GM18507 (cell line): Measurements from ENCODE around the gene GDF15.
"Not testable (repeated sequence)": the region's sequence is repeated elsewhere in the genome, so short reads cannot be mapped to it uniquely, and the experiment has no call there.

Experiments used
- DNase-seq: peaks from one replicate; pipeline ENCODE4 v3.0.0; 2011; ENCODE audit warnings: low read depth; ENCODE audit not compliant: insufficient read length; ENCODE audit errors: extremely low spot score
- FAIRE-seq: peaks from 2 replicates; lab custom pipeline; 2011; peaks lifted over from hg19 to GRCh38; lab: Jason Lieb, UNC

GDF15 gene

DNA sequence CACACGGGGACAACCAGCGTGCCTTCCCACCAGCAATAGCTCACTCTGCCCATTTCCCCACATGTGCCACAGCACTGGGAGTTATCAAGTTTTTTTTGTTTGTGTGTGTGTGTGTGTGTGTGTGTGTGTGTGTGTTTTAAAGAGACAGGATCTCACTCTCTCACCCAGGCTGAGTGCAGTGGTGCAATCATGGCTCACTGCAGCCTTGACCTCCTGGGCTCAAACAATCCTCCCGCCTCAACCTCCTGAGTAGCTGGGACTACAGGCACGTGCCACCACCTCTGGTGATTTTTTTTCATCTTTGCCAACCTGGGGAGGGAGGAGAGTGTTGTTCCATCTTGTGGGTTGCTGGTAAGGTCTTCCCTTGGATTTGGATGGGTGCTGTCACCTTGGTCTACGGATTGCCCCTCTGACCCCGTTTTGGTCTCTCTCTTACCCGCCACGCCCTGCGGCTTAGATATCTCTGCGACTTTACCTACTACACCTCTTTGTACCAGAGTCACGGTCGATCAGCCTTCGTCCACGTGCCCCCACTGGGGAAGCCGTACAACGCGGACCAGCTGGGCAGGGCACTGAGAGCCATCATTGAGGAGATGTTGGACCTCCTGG lies 22.9 kb upstream of the GDF15 start:
- no peak for FAIRE-seq
- DNase-seq = no peak

DNA sequence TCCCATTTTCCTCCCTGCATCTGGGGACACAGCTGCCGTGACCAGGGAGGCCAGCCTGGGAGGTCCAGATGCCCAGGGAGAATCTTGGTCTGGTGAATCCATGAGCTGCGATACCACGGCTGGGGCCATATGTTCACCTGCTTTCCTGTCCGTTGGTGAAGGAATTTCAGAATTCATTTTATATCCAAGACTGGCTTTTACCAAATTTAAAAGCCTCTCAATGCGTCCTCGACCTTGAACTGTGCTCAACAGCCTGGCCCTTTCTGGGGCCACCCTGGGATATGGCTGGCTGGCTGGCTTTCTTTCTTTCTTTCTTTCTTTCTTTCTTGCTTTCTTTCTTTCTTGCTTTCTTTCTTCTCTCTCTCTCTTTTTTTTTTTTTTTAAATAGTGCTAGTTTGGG lies 22.2 kb upstream of the GDF15 start:
- FAIRE-seq (no peak), DNase-seq (no peak)

DNA sequence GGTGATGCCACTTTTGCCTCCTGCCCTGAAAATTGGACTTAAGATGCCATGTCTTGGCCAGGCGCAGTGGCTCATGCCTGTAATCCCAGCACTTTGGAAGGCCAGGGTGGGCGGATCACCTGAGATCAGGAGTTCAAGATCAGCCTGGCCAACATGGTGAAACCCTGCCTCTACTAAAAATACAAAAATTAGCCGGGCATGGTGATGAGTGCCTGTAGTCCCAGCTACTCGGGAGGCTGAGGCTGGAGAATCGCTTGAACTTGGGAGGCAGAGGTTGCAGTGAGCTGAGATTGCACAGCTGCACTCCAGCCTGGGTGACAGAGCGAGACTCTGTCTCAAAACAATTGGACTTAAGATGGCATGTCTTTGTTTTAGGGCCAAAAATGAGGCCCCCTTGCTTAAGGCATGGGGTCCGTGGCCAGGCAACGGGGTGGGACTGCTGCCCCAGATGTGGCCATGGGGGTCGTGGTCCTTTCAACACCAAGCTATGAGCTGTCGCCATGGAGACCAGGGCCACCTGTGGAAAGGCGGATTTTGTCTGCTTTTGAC lies 21.6 kb upstream of the GDF15 start:
- FAIRE-seq, DNase-seq: not testable (repeated sequence)

DNA sequence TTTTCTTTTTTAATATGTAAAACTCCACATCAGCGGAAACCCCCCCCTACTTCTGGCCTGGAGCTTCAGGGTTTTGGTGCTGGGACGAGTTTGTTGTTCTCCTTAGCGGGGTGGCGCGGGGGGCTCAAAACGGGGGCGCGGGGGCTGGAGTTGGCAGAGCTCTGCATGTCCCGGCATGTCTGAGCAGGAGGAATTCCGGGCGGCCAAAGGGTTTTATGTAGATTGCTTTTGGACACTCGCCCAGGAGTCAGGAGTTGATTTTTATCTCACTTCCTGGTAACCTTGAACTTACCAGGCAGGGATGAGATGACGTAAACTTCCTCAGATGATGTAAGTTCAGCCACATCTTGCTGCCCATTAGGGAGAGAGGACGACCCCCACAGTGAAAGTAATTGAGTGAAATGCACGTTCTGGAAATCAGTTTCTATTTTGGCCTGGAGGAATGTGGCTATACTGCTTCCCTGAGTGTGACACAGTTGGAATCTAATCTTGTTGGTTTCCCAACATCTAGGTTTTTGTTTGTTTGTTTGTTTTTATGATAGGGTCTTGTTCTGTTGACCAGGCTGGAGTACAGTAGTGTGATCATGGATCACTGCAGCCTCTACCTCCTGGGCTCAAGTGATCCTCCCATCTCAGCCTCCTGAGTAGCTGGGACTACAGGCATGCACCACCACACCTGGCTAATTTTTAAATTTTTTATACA lies 21.0 kb upstream of the GDF15 start:
- FAIRE-seq = no peak

DNA sequence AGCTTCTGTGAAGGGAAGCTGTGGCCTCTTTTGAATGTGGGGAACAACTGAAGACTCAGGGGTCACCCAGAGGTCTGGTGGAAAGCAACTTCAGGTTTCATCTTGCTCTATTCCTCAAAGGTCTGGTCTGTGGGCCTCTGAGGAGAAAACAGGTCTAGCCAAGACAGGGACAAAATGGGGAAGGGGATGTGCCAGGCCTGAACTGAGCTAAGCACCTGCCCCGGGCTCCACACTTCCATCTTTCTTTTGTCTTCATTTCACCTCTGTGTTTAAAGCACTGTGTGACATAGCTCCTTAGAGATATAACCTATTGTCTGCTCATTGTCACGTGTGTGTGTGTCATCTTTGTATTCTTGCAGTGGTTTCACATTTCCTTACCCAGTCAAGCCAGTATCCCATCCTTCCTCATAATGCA lies 19.9 kb upstream of the GDF15 start:
- FAIRE-seq (no peak), DNase-seq (no peak)

More for the DNA sequence above, 21.0 kb upstream of the GDF15 start:
- DNase-seq = no peak

DNA sequence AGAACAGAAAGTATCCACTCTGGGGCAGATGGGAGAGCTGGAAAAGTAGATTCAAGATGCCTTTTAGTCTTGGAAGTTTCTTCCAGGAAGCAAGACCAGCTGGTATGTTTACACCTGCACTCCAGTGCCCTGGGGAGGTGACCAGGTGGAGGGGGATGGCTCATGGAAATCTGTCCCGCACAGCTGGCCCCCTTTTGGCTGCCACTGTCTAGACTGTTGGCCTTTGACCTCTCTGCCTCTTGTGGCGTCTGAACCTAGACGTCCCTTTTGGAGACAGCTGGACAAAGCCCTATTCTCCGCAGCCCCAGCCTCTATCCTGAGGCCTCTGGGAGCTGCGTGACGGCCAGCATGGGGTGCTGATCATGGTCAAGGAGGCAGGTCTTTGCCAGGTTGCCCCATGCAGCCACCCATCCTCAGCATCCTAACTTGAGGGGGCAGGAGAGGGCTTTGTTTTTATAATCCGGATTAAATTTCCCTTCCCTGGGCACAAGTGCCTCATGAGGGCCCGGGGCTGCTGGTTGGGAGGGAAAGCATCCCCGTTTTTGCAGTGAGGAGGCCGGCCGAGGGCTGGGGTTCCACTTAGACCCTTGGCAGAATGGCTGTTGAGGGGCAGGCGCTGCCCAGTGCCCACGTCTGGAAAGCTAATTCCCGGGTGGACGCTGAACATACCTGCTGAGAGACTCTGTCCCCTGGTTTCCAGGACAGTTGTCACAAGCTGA lies 17.3 kb upstream of the GDF15 start:
- DNase-seq (no peak), FAIRE-seq (no peak)

DNA sequence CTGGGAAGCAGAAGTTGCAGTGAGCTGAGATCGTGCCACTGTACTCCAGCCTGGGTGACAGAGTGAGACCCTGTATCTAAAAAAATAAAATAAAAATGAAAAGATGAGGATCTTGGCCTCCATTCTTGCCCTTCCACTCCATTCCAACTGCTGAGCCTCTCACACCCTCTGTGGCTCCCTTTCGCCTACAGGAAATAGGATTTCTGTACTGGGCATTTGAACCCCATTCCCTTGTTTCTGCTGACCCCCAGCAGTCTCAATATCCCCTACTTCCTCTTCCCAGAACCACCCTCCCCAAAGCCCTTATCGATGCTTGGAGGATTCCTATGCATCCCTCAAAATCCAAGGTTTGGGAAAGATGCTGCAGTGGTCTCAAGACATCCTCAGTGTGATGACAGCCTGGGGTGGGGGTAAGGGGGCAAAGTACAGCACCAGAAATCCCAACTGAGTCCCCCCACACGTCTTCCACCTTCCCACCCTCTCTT lies 12.5 kb upstream of the GDF15 start:
- FAIRE-seq (no peak), DNase-seq (no peak)

DNA sequence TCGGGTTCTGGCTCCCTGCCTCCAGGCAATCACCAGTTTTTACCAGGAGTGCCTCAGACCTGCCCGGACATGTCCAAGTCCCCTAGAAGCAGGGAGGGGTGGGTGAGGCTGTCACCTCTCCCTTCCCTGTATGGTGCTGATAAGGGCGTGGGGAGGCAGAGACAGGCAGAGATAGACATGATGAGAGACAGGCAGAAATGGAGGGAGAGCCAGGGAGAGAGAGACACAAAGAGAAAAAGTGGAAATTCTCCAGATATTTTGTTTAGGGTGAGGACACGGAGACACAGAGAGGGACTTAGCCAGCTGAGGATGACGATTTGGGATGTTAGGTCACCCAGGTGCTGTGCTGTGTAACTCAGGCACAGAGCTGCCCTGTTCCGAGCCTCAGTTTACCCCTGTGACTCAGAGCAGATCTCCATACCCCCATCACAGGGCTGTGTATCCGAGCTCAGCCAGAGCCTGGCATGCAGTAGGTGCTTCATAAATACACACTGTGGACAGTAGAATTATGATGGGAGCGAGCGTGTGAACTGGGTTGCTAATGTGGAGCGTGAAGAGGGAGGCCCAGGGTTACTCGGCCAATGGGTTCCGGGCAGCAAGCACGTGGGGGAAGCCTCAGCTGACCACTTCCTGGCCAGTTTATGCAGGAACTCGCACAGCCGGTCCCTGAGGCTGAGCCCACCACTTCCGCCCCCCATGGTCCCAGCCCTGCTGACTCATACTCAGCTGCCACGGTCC lies 11.9 kb upstream of the GDF15 start:
- FAIRE-seq = peak; percentile 92

DNA sequence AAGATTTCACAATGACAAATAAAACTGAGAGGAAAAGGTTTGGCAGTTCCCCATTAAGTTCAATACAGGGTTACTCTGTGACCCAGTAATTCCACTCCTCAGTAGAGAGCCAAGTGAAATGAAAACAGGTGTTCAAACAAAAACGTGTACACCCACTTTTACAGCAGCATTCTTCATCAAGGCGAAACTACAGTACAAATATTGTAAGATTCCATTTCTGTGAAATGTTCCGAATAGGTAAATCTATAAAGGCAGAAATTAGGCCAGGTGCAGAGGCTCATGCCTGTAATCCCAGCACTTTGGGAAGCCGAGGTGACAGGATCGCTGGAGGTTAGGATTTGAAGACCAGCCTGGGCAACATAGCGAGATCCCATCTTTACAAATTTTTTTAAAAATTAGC lies 8.9 kb upstream of the GDF15 start:
- no peak for FAIRE-seq

More for the DNA sequence above, 11.9 kb upstream of the GDF15 start:
- peak; percentile 93 for DNase-seq

DNA sequence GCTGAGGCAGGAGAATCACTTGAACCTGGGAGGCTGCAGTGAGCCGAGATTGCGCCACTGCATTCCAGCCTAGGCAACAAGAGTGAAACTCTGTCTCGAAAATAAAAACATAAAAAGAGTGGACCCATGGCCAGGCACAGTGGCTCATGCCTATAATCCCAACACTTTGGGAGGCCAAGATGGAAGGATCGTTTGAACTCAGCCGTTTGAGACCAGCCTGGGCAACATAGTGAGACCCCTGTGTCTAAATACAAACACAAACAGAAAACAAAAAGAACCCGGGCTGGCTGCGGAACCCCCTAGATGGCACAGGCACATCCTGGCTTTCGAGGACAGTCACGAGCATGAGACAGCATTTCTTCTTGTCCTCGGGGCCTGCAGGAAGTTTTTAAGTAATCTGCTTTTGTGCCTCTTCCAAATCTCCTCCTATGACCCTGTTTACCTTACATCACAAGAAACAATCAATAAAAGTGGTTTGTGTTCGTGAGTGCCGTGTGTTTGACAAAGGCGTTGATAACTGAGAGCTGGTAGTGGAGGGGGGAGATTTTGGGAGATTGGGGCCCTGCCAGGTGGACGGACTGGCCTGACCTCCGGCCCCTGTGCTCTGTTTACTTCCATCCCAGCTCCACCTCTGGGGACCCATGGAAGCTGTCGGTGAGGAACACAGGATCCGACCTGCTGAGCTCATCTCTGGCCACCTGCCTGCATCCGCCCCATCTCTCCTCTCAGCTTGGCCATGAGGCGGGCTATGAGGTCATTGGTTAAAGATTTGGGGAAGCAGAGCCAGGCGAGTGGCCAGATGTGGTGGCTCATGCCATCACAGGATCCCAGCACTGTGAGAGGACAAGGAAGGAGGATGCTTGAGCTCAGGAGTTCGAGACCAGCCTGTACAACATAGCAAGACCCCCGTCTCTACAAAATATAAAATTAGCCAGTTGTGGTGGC lies 5.9 kb upstream of the GDF15 start:
- FAIRE-seq (no peak), DNase-seq (no peak)

More for the DNA sequence above, 8.9 kb upstream of the GDF15 start:
- no peak for DNase-seq

DNA sequence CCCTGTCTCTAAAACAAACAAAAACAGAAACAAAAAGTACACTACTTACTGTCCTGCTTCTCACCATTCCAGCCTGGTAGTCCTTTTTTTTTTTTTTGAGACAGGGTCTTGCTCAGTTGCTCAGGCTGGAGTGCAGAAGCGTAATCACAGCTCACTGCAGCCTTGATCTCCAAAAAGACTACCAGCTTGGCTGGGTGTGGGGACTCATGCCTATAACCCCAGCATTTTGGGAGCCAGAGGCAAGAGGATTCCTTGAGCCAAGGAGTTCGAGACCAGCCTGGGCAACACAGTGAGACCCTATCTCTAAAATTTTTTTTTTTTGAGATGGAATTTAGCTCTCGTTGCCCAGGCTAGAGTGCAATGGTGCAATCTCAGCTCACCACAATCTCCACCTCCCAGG lies 5.1 kb upstream of the GDF15 start:
- DNase-seq = no peak

DNA sequence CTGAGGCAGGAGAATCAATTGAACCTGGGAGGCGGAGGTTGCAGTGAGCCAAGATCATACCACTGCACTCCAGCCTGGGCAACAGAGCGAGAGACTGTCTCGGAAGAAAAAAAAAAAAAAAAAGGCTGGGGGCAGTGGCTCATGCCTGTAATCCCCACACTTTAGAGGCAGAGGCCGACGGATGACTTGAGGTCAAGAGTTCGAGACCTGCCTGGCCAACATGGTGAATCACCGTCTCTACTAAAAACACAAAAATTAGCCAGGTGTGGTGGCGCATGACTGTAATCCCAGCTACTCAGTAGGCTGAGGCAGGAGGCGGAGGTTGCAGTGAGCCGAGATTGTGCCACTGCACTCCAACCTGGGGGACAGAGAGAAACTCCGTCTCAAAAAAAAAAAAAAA lies 2.3 kb upstream of the GDF15 start:
- DNase-seq, FAIRE-seq: not testable (repeated sequence)

More for the DNA sequence above, 5.1 kb upstream of the GDF15 start:
- no peak for FAIRE-seq

DNA sequence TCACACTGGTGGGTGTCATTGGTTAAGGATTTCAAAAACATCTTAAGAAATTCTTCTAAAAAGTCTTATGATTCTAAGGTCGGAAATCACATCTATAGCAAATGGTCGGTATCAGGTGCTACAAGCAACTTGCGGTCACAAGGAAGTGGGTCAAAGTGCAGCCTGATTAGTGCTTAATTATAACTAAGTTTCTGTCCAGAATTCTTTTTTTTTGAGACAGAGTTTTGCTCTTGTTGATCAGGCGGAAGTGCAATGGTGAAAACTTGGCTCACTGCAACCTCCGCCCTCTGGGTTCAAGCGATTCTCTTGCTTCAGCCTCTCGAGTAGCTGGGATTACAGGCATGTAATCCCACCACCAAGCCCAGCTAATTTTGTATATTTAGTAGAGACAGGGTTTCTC lies 1.2 kb upstream of the GDF15 start:
- DNase-seq (no peak), FAIRE-seq (no peak)

DNA sequence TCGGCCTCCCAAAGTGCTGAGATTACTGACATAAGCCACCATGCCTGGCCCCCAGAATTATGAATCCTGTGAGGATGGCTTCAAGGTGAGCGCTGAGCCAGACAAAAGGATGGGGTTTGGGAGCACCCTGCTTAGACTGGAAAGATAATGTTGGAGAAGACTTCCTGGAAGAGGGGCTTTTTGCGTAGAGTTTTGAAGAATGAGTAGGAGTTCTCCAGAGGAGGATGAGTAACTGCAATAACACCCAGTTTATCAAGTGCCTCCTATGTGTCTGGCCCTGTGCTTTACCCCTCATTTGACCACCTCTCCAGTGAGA lies 641 bp upstream of the GDF15 start:
- DNase-seq (no peak), FAIRE-seq (no peak)

DNA sequence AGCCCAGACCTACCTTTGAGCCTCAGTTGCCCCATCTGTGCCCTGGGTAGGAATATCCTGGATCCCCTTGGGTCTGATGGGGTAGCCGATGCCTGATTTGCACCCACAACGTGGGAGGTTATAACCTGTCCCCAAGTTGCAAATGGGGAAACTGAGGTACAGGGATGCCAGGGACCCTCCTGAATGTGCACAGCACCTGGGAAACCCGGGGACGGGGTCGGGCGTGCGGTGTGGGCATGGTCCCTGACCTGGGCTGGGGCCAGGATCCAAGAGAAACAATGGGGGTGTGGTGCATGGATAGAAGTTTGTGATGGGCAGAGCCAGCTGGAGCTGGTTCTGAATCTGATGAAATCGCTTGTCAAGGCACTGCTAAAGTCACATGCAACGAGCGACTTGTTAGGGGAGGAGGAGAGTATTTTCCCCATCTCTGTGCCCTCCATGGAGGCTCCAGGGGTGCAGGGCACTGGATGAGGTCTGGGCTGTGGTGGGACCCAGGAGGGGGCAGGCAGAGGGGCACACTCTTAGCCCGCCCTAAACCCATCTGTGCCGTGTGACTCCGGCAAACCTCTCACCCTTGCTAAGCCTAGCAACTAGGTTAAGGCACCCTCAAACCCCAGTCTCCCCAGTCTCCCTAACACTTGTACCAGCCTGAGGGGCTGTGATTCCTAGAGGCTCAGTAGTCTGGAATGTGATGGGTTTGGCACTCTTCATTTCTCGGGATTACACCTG lies 749 bp downstream of the GDF15 start:
- DNase-seq (no peak), FAIRE-seq (no peak)

DNA sequence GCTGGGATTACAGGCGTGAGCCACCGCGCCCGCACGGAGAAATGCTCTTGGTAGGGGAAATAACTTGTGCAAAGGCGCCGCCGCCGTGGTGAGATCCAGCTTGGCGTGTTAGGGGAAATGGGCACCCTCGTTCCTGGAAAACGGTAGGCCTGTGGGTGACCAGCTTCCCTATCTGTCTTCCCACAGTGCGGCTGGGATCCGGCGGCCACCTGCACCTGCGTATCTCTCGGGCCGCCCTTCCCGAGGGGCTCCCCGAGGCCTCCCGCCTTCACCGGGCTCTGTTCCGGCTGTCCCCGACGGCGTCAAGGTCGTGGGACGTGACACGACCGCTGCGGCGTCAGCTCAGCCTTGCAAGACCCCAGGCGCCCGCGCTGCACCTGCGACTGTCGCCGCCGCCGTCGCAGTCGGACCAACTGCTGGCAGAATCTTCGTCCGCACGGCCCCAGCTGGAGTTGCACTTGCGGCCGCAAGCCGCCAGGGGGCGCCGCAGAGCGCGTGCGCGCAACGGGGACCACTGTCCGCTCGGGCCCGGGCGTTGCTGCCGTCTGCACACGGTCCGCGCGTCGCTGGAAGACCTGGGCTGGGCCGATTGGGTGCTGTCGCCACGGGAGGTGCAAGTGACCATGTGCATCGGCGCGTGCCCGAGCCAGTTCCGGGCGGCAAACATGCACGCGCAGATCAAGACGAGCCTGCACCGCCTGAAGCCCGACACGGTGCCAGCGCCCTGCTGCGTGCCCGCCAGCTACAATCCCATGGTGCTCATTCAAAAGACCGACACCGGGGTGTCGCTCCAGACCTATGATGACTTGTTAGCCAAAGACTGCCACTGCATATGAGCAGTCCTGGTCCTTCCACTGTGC lies 2.4 kb downstream of the GDF15 start:
- FAIRE-seq (peak; percentile 90), DNase-seq (peak; percentile 87)
